ENCODE data around the gene CPT2.
A peak's percentile ranks its signal among the peaks of the same experiment; 100 is the strongest.
"Not testable (repeated sequence)": the region's sequence is repeated elsewhere in the genome, so short reads cannot be mapped to it uniquely, and the experiment has no call there.

CPT2 gene

GRCh38 chr1:53182111-53182593, 14.5 kb upstream of the CPT2 start:
- peak; percentile 79 to 88 for DNase-seq (ENCODE audit: low read depth in 2 of 2)

DNA sequence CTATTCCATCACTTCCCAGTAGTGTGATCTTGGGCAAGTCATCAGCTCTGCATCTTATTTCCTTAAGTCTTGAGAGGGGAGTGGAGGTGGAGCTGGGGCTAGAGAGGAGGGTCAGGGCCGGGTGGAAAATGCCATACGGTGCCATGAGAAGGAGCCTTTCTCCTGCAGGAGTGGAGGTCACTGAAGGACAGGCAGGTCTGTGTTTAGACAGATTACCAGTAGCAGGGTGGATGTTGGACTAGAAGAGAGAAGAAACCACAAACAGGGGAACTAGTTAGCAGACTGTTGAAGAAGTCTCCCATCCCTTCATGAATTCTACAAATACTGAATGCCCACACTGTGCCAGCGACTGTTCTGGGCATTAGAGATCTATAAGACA, 13.9 kb upstream of the CPT2 start:
- no peak for DNase-seq (ENCODE audit: low read depth in 2 of 2)

DNA sequence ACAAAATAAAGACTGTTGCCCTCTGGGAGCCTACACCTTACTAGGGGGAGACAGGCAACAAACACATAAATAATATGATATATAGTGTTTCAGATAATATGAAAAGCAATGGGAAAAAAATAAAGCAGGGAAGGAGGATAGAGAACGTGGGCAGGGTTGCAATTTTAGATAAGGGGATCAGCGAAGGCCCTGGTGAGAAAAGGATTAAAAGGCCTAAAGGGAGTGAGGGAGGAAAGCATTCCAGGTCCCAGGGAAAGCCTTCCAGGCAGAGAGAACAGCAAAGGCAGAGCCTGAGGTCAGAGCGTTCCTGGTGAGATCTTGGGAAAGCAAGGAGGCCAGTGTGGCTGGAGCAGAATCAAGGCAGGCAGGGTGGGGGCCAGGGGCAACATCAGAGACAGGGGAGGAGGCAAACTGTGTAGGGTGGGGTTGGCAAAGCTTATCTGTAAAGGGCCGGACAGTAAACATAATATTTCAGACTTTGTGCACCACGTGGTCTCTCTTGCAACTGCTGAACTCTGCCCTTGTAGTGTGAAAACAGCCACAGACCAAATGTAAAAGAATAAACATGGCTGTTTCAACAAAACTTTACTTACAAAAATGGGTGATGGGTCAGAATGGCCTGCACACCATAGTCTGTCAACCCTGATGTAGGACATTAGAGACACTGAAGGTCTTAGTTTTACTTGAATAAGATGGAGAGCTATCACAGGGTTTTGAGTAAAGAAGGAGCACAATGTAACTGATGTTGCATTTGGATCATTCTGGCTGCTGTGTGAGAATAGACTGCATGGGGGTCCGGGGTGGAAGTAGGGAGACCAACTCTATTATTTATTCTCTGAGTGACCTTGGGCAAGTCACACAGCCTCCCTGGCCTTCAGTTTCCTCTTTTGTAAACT, 13.3 kb upstream of the CPT2 start:
- DNase-seq (ENCODE audit: low read depth in 2 of 2): no peak

GRCh38 chr1:53185955-53186297, 10.7 kb upstream of the CPT2 start:
- DNase-seq (ENCODE audit: low read depth in 2 of 2): not testable (repeated sequence)

DNA sequence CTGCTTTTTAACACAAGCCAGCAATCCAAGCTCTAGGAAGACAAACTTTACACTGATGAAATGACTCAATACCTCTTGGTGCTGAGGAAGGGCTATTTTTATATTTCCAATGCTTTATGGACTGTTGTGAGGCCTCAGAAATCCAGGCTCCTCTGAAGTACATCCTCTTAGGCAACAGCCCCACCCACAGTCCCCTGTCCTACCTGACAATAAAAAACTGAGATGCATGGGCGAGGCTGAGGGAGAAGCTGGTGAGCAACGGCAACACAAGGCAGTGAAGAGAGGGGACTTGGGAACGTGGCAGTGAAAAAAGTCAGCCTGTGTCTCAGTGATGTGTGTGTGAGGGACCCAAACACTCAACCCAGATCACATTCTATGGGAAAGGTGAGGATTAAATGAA, 10.1 kb upstream of the CPT2 start:
- DNase-seq (ENCODE audit: low read depth in 2 of 2): no peak

DNA sequence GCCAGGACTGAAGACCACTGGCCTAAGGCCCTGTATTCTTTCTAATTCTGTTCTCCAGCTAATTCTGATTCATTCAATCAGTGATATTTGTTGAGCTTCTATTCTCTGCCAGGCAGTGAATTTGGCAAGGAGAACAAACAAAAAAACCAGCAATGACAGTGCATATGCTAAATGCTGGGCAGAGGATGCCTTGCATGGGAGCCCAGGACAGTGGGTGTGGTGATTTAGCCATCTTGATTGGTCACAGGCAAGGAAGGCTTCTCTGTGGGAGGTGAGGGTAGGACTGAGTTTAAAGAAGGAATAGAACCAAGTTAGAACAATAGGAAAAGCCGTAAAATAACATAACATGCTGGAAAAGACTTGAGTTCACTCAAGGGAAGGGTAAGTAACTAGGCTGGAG, 9.2 kb upstream of the CPT2 start:
- no peak for DNase-seq (ENCODE audit: low read depth in 2 of 2)

- no peak for DNase-seq (ENCODE audit: low read depth in 2 of 2)
These were observed 8.5 kb upstream of the CPT2 start for GRCh38 chr1:53188099-53188498.

DNA sequence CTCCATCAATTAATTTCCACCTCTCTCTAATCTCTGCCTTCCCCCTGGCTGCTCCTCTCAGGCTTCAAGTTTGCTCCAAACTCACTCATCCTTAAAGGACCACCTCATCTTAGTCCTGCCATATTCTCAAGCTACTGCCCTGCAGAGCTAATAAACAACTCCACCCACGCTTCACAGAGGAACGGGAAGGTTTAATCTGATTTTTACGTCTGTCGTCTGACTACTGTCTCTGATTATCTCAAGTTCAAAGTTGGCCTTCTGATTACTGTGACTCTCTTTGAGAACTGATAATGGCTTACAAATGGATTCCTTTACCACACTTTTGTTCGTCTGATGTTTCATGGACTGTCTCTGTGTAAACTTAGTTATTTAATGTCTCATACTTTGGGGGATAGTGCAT, 7.6 kb upstream of the CPT2 start:
- DNase-seq (ENCODE audit: low read depth in 2 of 2): no peak

- no peak for DNase-seq (ENCODE audit: low read depth in 2 of 2)
These were observed 6.4 kb upstream of the CPT2 start for GRCh38 chr1:53190210-53190611.

- no peak for DNase-seq (ENCODE audit: low read depth in 2 of 2)
These were observed 1.2 kb upstream of the CPT2 start for GRCh38 chr1:53195246-53196016.

DNA sequence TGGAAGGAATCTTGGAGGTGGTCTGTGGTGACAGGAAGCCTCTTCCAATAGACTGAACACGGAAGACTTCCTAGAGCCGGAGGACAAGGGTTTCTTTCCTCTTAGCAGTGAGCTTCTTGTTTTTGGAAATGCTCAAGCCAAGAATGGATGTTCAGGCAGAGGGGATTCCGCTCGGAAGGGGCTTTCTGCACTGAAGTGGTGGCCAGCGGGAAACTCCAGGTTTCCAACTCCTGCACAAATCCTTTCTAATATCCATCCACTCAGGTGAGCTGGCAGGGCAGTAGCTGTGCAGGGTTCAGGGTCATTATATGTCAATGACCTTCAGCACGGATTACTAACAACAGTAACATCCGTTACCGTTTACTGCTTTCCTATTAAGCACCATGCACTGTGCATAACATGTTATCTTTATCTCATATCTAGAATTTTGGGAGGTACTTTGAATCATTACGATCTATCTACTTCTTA, 573 bp upstream of the CPT2 start:
- no peak for DNase-seq (ENCODE audit: low read depth in 2 of 2)

GRCh38 chr1:53197291-53198200, 922 bp downstream of the CPT2 start:
- no peak for DNase-seq (ENCODE audit: low read depth in 2 of 2)

- no peak for DNase-seq (ENCODE audit: low read depth in 2 of 2)
These were observed 1.6 kb downstream of the CPT2 start for GRCh38 chr1:53198241-53198651.

- no peak for DNase-seq (ENCODE audit: low read depth in 2 of 2)
These were observed 6.8 kb downstream of the CPT2 start for GRCh38 chr1:53203466-53203865.

GRCh38 chr1:53205496-53205895, 8.9 kb downstream of the CPT2 start:
- not testable (repeated sequence) for DNase-seq (ENCODE audit: low read depth in 2 of 2)

GRCh38 chr1:53206083-53206685, 9.6 kb downstream of the CPT2 start:
- DNase-seq (ENCODE audit: low read depth in 2 of 2): not testable (repeated sequence)

GRCh38 chr1:53206735-53207379, 10.2 kb downstream of the CPT2 start:
- no peak for DNase-seq (ENCODE audit: low read depth in 2 of 2)

DNA sequence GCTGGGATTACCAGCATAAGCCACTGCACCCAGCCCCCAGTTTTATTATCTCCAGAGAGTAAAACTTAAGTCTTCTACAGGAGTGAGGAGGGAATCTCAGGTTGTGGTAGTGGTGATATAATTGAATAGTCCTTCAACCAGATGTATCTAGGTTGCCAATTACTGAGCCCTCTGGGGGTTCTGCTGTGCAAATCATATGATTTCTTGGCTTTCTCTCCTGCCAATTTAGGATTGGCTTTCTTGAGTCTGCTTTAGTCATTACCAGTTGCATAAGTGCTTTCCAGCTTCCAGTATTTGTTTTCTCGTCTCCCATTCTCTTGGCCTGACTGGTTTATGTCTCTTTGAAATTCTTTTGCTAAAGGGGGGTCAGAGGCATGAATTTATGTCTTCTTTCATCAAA, 11.1 kb downstream of the CPT2 start:
- DNase-seq (ENCODE audit: low read depth in 2 of 2): no peak

- no peak for DNase-seq (ENCODE audit: low read depth in 2 of 2)
These were observed 13.7 kb downstream of the CPT2 start for GRCh38 chr1:53210352-53210751.

DNA sequence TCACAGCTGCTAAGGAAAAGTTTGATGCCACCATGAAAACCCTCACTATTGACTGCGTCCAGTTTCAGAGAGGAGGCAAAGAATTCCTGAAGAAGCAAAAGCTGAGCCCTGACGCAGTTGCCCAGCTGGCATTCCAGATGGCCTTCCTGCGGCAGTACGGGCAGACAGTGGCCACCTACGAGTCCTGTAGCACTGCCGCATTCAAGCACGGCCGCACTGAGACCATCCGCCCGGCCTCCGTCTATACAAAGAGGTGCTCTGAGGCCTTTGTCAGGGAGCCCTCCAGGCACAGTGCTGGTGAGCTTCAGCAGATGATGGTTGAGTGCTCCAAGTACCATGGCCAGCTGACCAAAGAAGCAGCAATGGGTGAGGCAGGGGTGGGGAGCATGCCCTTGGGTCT, 14.3 kb downstream of the CPT2 start:
- DNase-seq (ENCODE audit: low read depth in 2 of 2): no peak

GRCh38 chr1:53214376-53214940, 17.8 kb downstream of the CPT2 start:
- DNase-seq (ENCODE audit: low read depth in 2 of 2): no peak
